GM12891 (cell line): ENCODE measurements around the gene ANKDD1B.

ENCODE experiments used
- POLR2A ChIP-seq: IDR thresholded peaks from 2 replicates; pipeline ENCODE4 v1.6.1; 2011; ENCODE audit warnings: low read depth, low read length, control low read depth
- POLR2AphosphoS5 ChIP-seq: IDR thresholded peaks from 2 replicates; pipeline ENCODE4 v1.6.1; 2011; ENCODE audit warnings: low read depth, low read length, control low read depth

- TF ChIP-seq POLR2A: no peak
- no peak for TF ChIP-seq POLR2AphosphoS5
Observed at GRCh38 chr5:75622564-75622963, 11.3 kb downstream of the ANKDD1B start.
